Fibroblast of lung (primary cell): ENCODE data around the gene ARPP21.

Experiments
- CTCF ChIP-seq, 2 donors: IDR thresholded peaks in 1 of 2; conservative IDR thresholded peaks in 1 of 2; 1 replicate in 1 of 2; 2 replicates in 1 of 2; pipeline ENCODE4 v1.5.1; 2011 to 2012; ENCODE audit warnings: low read length in 2 of 2, control low read depth in 1 of 2, inconsistent platforms in 1 of 2, low read depth in 1 of 2, mild to moderate bottlenecking in 1 of 2
- EZH2 ChIP-seq: IDR thresholded peaks from 2 replicates; pipeline ENCODE4 v1.5.1; 2012; ENCODE audit warnings: low read length, control low read depth, mild to moderate bottlenecking; ENCODE audit errors: missing control alignments

GRCh38 chr3:35688826-35689225, 49.5 kb downstream of the ARPP21 start:
- no peak for TF ChIP-seq CTCF (conservative IDR thresholded peaks at IDR 0.05 in 1 of 2, IDR thresholded peaks at IDR 0.05 in 1 of 2; ENCODE audit: low read depth in 1 of 2, low read length in 2 of 2)
- TF ChIP-seq EZH2: no peak
